GM21786 (cell line): Measurements from ENCODE around the gene MGAT4B.
A peak's percentile ranks its signal among the peaks of the same experiment; 100 is the strongest.

Experiments
- ATAC-seq: cut with Tn5 transposase; IDR thresholded peaks from one replicate; pipeline ENCODE4 v1.9.1; 2021; ENCODE audit not compliant: unreplicated experiment

The MGAT4B gene

DNA sequence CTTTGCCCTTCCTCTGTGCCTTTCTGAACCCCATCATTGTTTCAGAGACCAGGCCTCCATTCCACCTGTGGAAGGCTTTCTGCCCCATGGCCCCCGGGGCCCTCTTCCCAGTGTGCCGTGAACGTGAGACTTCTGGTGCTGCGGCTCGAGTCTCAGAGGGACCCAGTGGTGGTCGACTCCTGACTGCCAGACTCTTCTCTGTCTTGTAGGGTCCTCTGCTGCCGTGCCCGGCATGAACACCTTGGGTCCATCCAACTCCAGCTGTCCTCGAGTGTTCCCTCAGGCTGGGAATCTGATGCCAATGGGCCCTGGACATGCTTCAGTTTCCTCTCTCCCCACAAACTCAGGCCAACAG is 33.0 kb downstream of the MGAT4B start:
- ATAC-seq = no peak

DNA sequence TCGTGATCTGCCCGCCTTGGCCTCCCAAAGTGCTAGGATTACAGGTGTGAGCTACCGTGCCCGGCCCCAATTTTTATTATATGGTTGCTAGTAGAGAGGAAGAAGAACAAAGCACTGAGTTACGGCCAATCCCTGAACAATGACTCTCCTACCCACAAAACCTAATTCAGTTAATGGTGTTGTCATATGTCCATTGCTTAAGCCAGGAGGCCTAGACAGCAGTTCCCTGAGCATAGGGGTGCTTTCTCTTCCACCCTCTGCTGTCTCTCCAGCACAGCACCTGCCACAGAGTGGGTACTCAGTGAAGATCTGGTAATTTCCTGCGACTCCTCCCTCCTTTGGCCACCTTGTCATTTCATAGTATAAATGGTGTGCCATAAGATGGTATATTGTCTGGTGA is 34.3 kb downstream of the MGAT4B start:
- ATAC-seq = no peak

DNA sequence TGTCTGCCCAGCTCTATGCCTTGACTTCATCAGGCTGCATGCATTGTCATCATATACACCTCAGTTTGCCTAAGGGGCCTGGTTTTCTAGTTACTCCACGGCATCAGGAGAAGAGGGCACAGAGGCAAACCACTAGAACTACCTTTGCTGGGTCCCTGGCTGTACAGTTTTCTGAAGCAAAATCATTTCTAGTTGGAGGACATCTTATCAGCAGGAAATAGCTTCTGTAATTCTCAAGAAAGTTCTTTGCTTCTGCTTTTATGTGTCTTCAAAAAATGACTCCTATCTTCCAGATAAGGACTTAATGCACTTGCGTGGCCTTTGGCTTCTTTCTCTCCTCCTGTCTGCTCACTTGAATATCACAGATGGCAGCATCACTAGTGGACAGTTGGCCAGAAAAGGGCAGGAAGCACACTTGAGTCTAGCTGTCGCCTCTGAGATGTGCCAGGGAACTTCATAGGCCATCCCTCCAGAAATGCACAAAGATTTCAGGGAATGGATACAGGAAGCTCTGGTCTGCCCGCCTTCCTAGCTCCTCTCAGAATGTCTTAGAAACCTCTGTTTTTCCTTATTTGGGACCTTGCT is 35.3 kb downstream of the MGAT4B start:
- ATAC-seq = no peak

DNA sequence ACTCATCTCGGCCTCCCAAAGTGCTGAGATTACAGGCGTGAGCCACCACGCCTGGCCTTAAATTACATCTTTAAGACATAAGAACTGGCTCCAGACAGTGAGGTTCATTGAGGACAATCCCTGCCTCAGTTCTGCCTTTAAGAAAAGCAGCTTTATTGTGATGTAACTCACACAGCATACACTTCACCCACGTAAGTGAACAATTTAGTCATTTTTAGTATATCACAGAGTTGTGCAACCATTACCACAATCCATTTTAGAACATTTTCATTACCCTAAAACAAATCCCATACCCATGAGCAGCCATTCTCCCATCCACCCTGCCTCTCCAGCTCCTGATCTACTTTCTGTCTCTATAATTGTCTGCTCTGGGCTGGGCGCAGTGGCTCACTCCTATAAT is 36.9 kb downstream of the MGAT4B start:
- no peak for ATAC-seq

DNA sequence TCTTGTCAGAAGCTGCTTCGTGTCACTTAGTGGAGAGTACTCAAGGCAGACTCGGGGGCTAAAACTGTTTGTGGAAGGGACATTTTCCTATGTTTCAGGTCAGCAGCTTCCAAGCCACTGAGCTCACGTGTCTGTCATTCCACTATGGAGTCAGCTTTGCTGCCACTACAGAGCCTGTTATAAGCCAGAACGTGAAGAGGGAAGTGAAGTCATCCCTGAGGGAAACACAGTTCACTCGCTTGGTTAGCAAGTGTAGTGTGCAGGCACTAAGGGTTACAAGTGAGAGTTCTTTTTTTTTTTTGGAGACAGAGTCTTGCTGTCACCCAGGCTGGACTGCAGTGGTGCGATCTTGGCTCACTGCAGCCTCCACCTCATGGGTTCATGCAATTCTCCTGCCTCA is 37.4 kb downstream of the MGAT4B start:
- no peak for ATAC-seq

DNA sequence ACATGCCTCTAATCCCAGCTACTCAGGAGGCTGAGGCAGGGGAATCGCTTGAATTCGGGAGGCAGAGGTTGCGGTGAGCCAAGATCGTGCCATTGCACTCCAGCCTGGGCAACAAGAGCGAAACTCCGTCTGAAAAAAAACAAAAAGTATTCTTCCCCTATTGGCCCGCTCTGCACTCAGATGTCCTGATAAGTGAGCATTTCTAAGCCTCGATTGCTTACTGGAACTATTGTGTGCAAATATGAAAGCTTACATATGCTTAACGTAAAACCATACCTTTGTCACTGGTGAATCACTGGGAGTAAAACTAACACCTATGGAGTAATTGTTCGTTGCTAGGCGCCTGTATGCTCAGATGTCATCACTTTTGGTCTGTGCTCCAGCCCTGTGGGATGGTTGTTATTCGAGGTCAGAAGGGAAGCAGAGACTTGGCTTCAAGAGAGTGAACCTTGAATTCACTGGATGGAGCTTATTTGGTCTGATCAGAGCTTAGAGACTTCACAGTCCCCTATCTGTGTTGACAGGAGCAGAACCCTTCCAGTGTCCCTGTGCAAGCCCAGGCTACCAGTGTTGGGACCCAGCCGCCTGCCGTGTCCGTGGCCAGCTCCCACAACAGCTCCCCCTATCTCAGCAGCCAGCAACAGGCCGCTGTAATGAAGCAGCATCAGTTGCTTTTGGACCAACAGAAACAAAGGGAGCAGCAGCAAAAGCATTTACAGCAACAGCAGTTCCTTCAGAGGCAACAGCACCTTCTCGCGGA is 38.2 kb downstream of the MGAT4B start:
- no peak for ATAC-seq

DNA sequence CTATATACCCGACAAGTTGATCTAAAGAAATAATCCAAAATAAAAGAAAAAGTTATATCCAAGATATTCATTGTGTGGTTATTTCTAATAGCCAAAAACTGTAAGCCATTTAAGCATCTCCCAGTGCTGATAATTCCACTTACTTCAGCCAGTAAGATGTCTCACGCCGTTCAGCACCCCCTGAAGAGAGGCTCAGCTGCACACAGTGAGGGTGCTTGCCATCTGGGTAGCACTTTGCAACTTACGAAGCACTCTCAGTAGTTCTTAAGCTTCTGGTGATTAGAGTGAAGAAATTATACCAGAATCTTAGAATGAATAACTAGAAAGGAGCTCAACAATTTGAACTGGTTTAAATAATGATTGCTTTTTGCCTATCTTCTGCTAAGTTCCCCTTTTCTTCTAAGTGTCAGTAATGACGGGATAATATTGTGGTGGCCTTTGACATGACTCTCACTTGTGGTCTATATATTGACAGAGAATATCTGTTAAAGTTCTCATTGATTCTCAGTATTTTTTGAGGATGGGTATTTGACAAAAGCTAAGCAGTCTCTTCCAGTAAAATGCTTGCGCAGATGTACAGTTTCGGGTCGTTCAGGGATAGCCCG is 39.1 kb downstream of the MGAT4B start:
- ATAC-seq = no peak

DNA sequence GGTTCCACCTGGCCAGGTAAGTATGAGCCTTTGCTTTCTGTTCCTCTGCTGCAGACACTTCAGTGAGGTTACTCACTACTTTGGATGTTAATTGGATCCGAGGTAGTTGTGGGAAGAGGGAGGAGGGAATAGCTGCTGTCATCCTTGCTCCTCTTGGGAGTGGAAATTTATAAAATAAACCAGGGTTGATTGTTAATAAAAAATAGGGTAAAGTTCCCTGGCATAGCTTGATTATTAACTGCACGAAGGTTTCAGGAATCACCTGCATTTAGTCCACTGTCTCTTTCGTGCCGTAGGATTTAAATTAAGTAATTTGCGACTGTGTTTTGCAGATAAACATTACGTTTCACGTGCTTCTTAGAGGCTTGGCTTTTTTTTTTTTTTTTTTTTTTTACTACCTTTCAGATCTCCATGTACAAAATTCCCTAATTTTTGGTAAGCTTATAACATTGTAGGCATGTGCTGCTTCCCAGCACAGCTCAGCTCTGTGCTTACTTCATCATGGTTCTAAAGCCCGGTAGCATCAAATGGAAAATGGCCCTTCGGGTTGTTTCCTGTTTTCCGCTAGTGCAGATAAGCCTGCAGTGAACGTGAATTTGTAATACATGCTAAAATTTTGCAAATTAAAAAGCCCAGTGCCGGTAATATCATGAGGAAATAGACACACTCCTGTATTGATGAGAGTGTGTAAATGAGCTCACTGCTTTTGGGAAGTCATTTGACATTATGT is 39.8 kb downstream of the MGAT4B start:
- no peak for ATAC-seq

DNA sequence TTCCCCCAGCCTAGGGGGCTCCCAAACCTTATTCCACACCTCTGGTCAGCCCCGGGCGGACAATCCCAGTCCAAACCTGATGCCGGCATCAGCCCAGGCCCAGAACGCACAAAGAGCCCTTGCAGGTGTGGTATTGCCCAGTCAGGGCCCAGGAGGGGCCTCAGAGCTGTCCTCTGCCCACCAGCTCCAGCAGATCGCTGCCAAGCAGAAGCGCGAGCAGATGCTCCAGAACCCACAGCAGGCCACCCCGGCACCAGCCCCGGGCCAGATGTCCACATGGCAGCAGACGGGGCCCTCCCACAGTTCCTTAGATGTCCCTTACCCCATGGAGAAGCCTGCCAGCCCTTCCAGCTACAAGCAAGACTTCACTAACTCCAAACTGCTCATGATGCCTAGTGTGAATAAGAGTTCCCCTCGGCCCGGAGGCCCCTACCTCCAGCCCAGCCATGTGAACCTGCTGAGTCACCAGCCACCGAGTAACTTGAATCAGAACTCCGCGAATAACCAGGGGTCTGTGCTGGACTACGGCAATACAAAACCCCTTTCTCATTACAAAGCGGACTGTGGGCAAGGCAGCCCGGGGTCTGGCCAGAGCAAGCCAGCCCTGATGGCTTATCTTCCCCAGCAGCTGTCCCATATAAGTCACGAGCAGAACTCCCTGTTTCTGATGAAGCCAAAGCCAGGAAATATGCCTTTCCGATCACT is 40.5 kb downstream of the MGAT4B start:
- ATAC-seq = no peak

DNA sequence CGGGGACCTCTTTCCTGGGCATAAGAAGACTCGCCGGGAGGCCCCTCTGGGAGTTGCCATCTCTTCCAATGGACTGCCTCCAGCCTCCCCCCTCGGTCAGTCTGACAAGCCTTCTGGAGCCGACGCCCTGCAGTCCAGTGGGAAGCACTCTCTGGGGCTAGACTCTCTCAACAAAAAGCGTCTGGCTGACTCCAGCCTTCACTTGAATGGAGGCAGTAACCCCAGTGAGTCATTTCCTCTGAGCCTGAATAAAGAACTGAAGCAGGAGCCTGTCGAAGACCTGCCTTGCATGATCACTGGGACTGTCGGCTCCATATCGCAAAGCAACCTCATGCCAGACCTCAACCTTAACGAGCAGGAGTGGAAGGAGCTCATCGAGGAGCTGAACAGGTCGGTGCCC is 41.3 kb downstream of the MGAT4B start:
- ATAC-seq = no peak

DNA sequence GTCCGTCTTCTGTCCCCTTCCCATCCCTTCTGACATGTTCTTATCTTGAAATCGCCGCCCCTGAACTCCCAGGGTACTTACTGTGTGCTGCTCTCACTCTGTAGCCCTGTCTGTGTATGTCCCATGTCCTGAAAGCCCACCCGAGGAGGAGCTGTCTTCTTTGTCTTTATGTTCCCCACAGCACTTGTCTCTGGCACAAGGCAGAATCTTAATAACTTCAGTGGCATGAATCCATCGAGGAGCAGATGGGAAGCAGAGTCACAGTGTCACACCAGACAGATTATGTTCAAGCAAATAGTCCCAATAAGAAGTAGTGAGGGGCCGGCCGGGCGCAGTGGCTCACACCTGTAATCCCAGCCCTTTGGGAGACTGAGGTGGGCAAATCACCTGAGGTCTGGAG is 42.6 kb downstream of the MGAT4B start:
- no peak for ATAC-seq

DNA sequence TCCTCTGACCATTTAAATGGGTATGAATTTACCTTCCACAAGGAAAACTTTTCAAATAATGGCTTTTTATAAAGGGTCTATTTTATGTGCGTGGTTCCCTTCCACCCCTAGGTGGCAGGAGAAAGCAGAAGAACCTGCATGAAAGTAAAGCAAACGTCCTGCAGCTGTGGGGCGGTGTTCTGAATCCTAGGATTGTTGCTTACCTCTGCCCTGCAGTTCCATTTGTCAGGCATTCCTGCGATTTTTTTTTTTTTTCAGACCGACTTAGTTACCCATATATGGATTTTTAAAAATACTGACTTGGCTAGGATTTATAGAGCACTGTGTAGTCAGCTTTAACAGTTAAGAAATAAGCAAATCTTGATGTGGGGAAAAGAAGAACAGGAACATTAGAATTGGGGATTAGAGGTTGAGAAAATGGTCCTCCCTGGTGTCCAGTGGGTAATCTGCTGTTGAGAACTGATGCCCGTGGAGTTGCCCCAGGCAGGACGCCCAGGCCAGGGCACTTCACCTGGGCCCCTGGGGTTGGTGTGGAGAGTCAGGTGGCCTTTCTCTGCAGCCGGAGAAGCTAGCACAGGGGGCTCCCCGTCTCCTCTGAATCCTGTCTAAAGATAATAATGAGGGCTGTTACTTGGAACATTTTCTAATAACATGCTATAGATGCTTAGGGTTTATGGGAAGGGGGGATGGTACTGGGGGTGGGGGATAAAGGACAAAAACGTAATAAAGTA is 43.3 kb downstream of the MGAT4B start:
- peak; percentile 39 for ATAC-seq

DNA sequence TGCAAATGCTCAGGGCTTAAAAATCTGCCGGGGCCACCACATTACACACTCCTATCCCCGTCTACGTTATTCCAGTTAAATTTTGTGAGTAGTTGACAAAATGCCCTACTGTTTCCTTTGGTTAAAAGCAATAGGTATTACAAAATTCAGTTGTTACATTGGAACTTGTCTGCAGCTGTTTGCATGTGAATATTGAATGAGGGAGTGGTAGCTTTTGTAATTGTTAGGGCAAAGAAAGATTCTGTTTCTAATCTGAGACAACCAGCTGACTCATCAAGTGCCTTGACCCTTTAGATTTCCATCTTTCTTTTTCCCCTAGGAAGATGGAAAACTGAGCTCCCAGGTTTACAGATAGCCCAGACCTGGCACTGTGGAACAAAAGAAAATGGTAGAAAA is 43.9 kb downstream of the MGAT4B start:
- ATAC-seq = no peak

DNA sequence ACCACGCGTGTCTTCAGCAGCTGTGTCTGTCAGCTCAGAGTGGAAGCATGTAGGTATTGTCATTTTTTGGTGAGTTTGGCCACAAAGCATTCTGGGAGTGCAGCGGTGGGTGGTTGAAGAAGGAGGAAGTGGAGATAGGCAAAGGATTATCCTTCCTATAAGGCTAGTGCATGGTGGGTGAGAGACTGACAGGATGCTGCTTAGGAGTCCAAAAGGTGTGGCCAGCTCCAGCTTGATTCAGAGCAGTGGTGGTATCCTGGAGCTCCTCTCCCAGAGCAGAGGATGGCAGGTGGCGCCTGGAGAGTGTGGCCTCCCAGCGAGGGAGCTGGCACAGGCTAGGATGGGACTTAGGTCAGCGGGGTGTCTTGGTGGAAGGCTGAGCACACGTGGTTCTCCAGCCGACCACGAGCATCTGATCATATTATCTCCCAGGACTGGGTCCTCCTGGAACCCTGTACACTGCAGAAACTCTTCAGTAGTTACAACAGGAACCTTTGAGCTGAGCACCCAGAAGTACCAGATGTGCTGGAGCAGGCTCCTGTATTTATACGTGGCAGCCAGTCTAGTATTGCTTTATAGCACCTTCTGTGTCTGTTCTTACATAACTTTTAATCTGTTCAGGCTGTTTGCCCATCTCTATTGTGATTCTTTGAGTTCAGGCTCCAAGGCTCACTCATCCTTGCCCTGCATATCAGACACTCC is 44.4 kb downstream of the MGAT4B start:
- ATAC-seq = peak; percentile 40

DNA sequence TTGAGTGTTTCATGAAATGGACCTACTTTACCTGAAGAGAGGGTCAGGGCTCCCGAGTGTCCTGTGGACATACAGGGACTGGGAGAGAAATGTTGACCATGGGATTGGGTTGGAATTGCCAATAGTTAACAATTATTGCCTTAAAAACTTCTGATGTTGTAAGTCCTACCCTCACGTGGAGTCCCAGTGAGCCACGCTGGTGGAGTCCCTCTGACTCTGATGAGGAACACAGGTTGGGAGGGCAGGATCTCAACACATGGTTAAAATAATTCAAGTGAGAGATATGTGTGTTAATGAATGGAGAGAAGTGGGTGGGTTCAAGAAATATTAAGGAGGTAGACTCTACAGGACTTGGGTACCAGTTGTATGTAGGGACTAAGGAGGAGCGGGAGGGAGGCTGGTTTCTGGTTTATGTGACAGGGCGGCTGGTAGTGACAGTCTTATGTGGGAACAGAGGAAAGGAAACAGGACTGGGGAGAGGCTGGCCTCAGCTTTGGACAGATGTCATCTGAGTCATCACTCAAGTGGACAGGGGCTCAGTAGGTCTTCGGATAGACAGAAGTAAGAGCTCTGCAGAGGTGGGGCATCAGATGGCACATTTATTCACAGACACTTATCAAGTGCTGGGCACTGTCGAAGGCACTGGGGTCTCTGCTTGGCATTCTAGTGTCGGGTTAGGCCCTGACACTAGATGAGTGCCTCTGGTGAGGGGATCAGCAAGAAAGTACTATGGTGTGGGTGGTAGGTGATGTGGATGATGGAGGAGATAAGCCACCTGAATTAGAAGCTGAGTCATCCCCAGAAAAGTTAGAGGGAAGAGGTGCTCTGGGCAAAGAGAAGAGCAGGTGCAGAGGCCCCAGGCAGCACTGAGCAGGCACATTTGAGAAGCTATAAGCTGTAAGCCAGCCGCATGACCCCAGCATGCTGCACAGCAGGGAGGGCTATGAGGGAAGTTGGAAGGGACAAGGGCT is 46.8 kb downstream of the MGAT4B start:
- no peak for ATAC-seq

DNA sequence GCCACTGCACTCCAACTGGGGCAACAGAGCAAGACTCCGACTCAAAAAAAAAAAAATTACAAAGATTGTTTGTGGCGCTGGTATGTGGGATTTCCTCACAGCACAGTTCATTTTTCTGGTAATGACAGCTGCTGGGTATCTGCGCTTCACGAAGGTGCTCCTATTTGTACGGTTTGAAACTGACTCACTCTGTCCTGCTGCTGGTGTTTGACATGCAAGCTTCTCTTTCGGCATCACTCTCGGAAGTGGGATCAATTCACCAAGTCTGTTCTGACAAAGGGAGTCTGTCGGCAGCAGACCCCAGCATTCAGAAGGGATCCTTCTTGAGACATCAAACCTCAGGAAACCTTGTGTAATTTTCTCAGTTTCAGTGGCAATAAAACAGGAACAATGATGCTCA is 47.7 kb downstream of the MGAT4B start:
- ATAC-seq = no peak

DNA sequence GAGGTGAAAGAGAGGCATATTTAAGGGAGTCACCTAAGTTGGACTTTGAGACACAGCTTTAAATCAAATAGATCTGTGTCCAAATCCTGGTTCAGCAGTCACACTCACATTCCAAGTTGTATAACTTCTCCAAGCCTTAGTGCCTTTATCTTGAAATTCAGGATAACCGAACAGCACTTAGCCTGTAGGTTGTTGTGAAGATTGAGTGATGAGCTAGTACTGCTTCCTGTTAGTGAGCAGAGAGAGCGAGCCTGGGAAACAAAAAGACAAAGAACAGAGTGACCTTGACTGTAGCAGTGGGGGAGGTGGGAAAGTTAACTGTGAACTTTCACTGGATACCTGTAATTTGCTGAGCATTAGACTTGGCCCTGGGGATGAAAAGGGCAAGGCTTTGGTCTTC is 51.6 kb downstream of the MGAT4B start:
- no peak for ATAC-seq

DNA sequence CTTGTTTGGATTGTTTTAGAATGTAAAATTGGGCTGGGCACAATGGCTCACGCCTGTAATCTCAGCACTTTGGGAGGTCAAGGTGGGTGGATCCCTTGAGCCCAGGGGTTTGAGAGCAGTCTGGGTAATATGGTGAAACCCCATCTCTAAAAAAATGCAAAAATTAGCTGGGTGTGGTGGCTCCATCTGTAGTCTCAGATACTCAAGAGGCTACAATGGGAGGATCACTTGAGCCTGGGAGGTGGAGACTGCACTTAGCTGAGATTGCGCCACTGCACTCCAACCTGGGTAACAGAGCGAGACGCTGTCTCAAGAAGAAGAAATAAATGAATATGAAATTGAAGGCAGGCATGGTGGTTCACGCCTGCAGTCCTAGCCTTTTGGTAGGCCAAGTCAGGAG is 52.7 kb downstream of the MGAT4B start:
- no peak for ATAC-seq
